CD4-positive, alpha-beta T cell (primary cell): ENCODE results near the gene STEAP3. TPM values are rescaled to one million over a fixed set of nuclear protein-coding genes. Genes with fewer than 3 reads are reported as not detected.

Experiments used
- ATAC-seq: fragments of 200-7000 bp; cut with Tn5 transposase; one replicate; pipeline ENCODE4 v1.10.0; 2022; ENCODE audit warnings: mild to moderate bottlenecking; ENCODE audit not compliant: poor library complexity
- CTCF ChIA-PET: fragments of 350-600 bp; sonication (Branson Sonifier 250); formaldehyde crosslinking; loops from one replicate; lab custom pipeline; 2021; ENCODE audit warnings: antibody characterized with exemption, inconsistent platforms; lab: Charles Lee
- POLR2A ChIA-PET: fragments of 350-600 bp; sonication (Branson Sonifier 250); formaldehyde crosslinking; loops from one replicate; lab custom pipeline; 2021; ENCODE audit warnings: antibody characterized with exemption, inconsistent platforms; lab: Charles Lee
- DNase-seq, 14 experiments: peaks; one replicate each; pipeline ENCODE4 v3.0.0-alpha.2; 2013 to 2020; ENCODE audit warnings: mixed read lengths in 2 of 14
- H3K27ac ChIP-seq, 2 donors: one replicate each; pipeline versions ENCODE4 v1.5.1 to v1.7.0; 2013; ENCODE audit warnings: low read length in 2 of 2, low read depth in 1 of 2, mild to moderate bottlenecking in 1 of 2
- H3K27me3 ChIP-seq, 2 experiments: 1 replicate in 1 of 2; 2 replicates in 1 of 2; pipeline versions ENCODE4 v1.6.1 to v1.7.0; 2013; ENCODE audit warnings: low read length in 2 of 2, control low read depth in 1 of 2, mild to moderate bottlenecking in 1 of 2, moderate library complexity in 1 of 2; ENCODE audit not compliant: insufficient read depth in 2 of 2, control insufficient read depth in 1 of 2
- H3K36me3 ChIP-seq: one replicate; pipeline ENCODE4 v1.6.1; 2013; ENCODE audit warnings: low read length, control low read depth; ENCODE audit not compliant: insufficient read depth
- H3K4me1 ChIP-seq: one replicate; pipeline ENCODE4 v1.6.1; 2013; ENCODE audit warnings: low read length, control low read depth; ENCODE audit not compliant: insufficient read depth
- H3K4me3 ChIP-seq: one replicate; pipeline ENCODE4 v1.5.1; 2013; ENCODE audit warnings: mild to moderate bottlenecking, low read length, moderate library complexity
- H3K9me3 ChIP-seq, 2 experiments: 1 replicate in 1 of 2; 2 replicates in 1 of 2; pipeline versions ENCODE4 v1.6.1 to v1.7.0; 2013; ENCODE audit warnings: low read length in 2 of 2, mild to moderate bottlenecking in 2 of 2, control low read depth in 1 of 2, moderate library complexity in 1 of 2; ENCODE audit not compliant: control insufficient read depth in 1 of 2, insufficient read depth in 1 of 2
- H3K27ac Mint-ChIP-seq: one replicate; pipeline ENCODE4 v1.8.0; 2020; ENCODE audit warnings: mixed read lengths
- H3K27me3 Mint-ChIP-seq: one replicate; pipeline ENCODE4 v1.8.0; 2021; ENCODE audit warnings: mixed read lengths
- H3K36me3 Mint-ChIP-seq: one replicate; pipeline ENCODE4 v1.8.0; 2021; ENCODE audit warnings: low read depth, mixed read lengths
- H3K4me1 Mint-ChIP-seq: one replicate; pipeline ENCODE4 v1.8.0; 2021; ENCODE audit warnings: low read depth, mixed read lengths
- H3K4me3 Mint-ChIP-seq: one replicate; pipeline ENCODE4 v1.8.0; 2020; ENCODE audit warnings: mild to moderate bottlenecking, mixed read lengths
- H3K9me3 Mint-ChIP-seq: one replicate; pipeline ENCODE4 v1.8.0; 2020; ENCODE audit warnings: mixed read lengths
- intact Hi-C, 2 experiments: fragments of 100-400 bp; cut with DNase I in 1 of 2; cut with micrococcal nuclease in 1 of 2; formaldehyde crosslinking; loops; one replicate each; pipeline versions ENCODE4 v1.15.1 to v1.9.0; 2023 to 2025; cut with DNase I, micrococcal nuclease
- total RNA-seq, 174 experiments: library from RNA in 2 of 174; stranded (reverse) in 2 of 174; gene quantifications; one replicate each; pipeline ENCODE4 v1.2.3 and lab custom pipeline; 2021 to 2026
- TF ChIP-seq, protein P1 (sequence below): fragments of 200-600 bp; IDR thresholded peaks from one replicate; pipeline ENCODE4 v1.8.0; 2022; ENCODE audit warnings: antibody characterized with exemption, mild to moderate bottlenecking

The STEAP3 gene
- total RNA-seq, 2 experiments from 2014 or later, result not detected

- H3K27me3 Mint-ChIP-seq, result no peaks in the 10 kb centered on the region
- H3K36me3 Mint-ChIP-seq, result peaks cover 17% of the 10 kb centered on the region
- H3K27ac Mint-ChIP-seq, result no peak overlapping the region
- ChIA-PET POLR2A (no interaction called here), CTCF (no interaction called here)
- intact Hi-C loops, result no loop called here
- no peak for DNase-seq
- Histone ChIP-seq H3K27me3 (no peaks in the 10 kb centered on the region), H3K4me3 (no peak overlapping the region), H3K27ac (no peak overlapping the region), H3K9me3 (no peaks in the 10 kb centered on the region), H3K4me1 (no peaks in the 10 kb centered on the region), H3K36me3 (no peaks in the 10 kb centered on the region)
- no peaks in the 10 kb centered on the region for H3K4me1 Mint-ChIP-seq
- no peak overlapping the region for H3K4me3 Mint-ChIP-seq
- no peaks in the 10 kb centered on the region for H3K9me3 Mint-ChIP-seq
- ATAC-seq, result no peak
- TF ChIP-seq, protein P1, sequence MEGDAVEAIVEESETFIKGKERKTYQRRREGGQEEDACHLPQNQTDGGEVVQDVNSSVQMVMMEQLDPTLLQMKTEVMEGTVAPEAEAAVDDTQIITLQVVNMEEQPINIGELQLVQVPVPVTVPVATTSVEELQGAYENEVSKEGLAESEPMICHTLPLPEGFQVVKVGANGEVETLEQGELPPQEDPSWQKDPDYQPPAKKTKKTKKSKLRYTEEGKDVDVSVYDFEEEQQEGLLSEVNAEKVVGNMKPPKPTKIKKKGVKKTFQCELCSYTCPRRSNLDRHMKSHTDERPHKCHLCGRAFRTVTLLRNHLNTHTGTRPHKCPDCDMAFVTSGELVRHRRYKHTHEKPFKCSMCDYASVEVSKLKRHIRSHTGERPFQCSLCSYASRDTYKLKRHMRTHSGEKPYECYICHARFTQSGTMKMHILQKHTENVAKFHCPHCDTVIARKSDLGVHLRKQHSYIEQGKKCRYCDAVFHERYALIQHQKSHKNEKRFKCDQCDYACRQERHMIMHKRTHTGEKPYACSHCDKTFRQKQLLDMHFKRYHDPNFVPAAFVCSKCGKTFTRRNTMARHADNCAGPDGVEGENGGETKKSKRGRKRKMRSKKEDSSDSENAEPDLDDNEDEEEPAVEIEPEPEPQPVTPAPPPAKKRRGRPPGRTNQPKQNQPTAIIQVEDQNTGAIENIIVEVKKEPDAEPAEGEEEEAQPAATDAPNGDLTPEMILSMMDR, result no peak
Observed at GRCh38 chr2:119311831-119312230, 88.2 kb downstream of the STEAP3 start.

Other genes with a start within 250 kb of the STEAP3 start
- not detected for gene C1QL2, start 65.1 kb upstream of the STEAP3 start, total RNA-seq
- 1 to 10 TPM; 2.8 to 4.5 TPM for gene C2orf76, start 143.0 kb downstream of the STEAP3 start, total RNA-seq
- 10 to 100 TPM; 23.6 to 27.4 TPM for gene DBI, start 143.1 kb downstream of the STEAP3 start, total RNA-seq
- gene TMEM37, start 208.0 kb downstream of the STEAP3 start, total RNA-seq, result not detected